Measurements from ENCODE around the gene CSTPP1. TPM values are rescaled to one million over a fixed set of nuclear protein-coding genes. Genes with fewer than 3 reads are reported as not detected.

CSTPP1 gene
- total and polyA plus RNA-seq, 2 of the 8 experiments (the other 6 are each of a cell fraction or from before 2014, with no cell fraction given) = 24.2 to 28.7 TPM

DNA sequence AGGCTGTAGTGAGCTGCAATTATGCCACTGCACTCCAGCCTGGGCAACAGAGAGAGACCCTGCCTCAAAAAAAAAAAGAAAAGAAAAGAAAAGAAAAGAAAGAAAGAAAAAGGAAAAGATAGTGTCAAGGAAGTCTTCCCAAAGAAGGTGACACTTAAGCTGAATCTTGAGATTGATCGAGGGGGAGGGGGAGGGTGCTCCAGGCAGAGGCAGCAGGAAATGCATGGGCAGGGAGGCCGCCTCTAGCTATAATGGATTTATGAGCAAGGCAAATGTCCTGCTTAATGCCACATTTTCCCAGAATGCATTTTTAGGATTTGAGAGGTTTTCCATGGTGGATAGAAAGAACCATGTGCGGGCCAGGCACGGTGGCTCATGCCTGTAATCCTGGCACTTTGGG, 264.5 kb downstream of the CSTPP1 start (continued):
- TF ChIP-seq JUND (IDR thresholded peaks at IDR 0.05; ENCODE audit: low read length) = no peak
- no peak for TF ChIP-seq RXRA (IDR thresholded peaks at IDR 0.05; ENCODE audit: insufficient read depth, low read depth, low read length)
- no peak for TF ChIP-seq SRF (IDR thresholded peaks at IDR 0.05; ENCODE audit: low read depth, low read length)
- TF ChIP-seq CREB1 (IDR thresholded peaks at IDR 0.05) = no peak
